ENCODE results near the gene MAP3K5.

The MAP3K5 gene

DNA sequence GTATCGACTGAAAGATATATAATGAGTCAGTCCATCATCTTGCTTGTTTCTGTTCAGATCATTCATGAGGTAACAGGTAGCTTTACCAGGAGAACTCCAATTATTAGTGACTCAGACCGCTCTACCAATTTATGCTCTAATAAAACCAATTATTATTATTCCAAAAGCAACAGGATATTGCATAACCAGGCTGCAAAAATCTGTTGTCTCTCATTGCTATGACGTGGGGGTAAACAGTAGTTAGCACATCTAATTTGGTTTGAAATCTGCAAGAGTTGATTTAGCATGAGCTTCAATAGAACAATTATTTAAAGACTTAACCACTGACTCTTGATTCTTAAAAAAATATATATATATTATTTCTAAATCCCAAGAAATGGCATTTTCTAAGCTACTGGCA, 151.1 kb downstream of the MAP3K5 start:
- DNase-seq, result no peak

DNA sequence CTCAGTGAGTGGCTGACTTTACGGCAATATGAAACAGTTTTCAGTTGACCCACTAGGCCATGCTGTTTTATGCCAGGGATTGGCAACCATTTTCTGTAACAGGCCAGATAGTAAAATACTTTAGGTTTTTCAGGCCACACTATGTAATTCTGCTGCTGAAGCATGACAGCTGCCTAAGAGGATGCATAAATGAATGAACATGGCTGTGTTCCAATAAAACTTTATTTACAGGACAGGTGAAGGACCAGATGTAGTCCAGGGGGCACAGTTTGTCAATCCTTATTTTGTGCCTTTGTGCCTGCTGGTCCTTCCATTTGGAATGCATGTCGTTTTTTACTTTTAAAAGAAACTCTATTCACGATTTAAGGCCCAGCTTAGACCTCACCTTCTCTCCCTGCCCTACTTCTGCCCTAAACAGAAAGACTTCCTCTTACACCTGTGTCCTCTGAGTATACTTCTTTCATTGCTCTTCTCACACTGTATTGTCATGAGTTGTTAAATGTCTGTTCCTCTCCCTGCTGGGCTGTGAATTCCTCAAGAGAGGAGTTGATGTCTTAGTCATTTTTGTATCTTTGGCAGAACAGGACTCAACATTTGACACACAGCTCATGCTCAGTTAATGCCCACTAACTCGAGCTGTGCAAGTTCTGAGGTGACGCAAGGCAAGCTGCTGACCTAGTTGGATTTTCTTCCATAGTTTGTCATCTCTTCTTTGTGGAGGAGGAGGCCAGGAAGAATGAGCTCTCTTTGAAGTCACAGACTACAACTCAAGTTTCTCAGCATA, 152.0 kb downstream of the MAP3K5 start:
- DNase-seq, result no peak

GRCh38 chr6:136639702-136640101, 152.6 kb downstream of the MAP3K5 start:
- DNase-seq, result no peak

- no peak for DNase-seq
Measured at GRCh38 chr6:136635615-136636014, 156.7 kb downstream of the MAP3K5 start.

- DNase-seq, result no peak
Measured at GRCh38 chr6:136633355-136633754, 158.9 kb downstream of the MAP3K5 start.

GRCh38 chr6:136628996-136629395, 163.3 kb downstream of the MAP3K5 start:
- no peak for DNase-seq

GRCh38 chr6:136627191-136627590, 165.1 kb downstream of the MAP3K5 start:
- no peak for DNase-seq

- DNase-seq, result no peak
Measured at GRCh38 chr6:136625293-136625692, 167.0 kb downstream of the MAP3K5 start.

DNA sequence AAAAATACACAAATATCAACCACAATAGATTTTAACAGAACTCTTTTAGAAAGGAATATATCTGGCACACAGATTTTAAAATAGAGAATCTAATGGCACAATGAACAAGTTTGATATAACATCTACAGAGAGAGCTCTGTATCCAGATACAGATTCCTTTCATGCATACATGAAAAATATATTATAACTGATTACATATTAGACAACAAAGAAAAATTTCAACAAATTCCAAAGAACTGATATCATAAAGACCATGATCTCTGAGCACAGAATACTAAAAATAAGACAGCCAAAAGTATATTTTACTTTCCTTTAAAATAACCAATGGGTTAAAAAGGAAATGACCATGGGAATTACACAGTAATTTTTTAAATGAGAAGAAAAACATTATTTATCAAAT, 167.9 kb downstream of the MAP3K5 start:
- DNase-seq, result no peak

- no peak for DNase-seq
Measured at GRCh38 chr6:136618086-136618485, 174.2 kb downstream of the MAP3K5 start.

GRCh38 chr6:136616527-136616926, 175.8 kb downstream of the MAP3K5 start:
- DNase-seq, result no peak

DNA sequence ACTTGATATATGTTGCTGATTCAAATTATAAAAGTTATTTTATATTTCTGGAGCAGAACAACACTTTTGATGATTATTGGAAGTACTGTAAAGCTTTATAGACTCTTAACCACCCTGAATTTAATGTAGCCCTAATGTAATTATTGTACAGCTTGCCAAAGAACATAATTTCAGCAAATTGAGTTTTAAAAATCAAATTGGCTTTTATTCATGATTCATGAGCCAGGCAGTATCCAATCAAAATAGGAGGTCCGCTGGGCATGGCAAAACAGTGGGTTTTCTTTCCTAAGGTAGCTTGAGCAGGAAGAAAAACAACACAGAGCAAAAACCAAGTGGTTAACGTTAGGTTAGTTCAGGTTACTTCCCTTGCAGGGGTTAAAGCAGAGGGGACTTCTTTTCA, 177.3 kb downstream of the MAP3K5 start:
- DNase-seq, result no peak

DNA sequence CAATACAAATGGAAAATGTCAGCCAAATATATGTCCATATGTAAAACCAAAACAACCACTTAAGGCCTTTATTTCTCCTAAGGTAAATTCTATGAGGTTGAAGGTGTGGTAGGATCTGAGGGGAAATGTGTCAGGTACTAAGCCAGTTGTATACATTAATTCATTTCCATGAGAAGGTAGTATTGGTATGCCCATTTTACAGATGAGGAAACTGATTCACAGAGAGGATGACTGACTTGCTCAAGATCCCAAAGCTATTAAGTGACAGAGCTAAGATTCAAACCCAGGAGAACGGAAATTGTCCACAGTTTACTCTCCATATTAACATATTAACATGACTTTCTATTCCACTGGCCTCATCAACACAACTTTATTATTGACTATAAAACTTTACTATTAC, 177.9 kb downstream of the MAP3K5 start:
- DNase-seq, result no peak

GRCh38 chr6:136613477-136613876, 178.8 kb downstream of the MAP3K5 start:
- no peak for DNase-seq

GRCh38 chr6:136612666-136613389, 179.4 kb downstream of the MAP3K5 start:
- DNase-seq, result no peak

DNA sequence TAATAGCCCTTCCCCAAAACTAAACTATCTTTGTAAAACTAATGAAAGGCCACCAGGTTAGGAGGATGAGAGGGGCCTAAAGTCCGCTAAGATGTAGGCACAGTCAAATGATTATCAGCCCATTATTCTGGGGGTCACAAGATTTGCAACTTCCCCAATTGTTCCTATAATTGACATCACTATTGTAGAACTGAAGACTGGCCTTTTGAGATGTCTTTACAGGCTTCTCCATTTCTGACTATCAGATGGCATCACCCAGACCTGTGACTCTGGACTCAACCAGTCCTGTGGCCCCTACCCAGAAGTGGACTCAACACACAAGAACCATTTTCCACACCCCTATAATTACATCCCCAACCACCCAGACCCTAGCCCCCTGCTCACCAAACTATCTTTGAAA, 180.5 kb downstream of the MAP3K5 start:
- no peak for DNase-seq

- no peak for DNase-seq
Measured at GRCh38 chr6:136611133-136611532, 181.1 kb downstream of the MAP3K5 start.

DNA sequence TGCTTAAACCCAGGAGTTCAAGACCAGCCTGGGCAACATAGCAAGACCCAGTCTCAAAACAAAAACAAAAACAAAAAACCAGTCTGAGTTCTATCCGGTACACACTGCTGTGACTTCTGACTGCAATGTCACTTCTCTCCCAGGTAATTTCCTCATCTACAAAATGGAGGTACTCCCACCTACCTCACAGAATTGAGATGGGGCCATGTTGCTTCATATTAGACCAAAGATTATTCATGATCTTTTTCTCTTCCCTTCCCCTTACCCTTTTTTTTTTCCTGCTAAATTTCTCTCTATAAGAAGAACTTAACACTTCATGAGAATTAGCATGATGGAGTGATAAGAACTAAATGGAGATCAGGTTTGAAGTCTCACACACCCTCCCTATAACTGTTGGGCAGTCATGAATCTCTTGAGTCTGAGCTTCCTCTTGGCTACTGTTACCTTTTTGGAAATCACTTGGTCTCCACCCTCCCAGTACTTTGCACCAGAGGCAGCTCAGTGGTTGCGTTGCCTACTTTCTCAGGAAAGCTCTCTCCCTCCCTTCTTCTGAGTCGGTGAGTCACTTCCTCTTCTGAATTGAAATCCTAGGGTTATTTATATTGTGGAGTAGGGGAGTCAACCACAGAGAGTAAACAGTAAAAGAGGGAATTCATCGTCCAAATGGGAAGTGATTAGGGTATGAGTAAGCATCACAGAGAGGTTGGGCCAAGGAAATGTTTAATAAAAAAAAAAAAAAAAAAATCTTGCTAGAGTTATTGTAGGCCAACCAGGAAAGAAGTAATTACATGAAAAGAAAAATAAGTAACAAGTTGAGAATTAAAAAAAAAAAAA, 182.2 kb downstream of the MAP3K5 start:
- no peak for DNase-seq

DNA sequence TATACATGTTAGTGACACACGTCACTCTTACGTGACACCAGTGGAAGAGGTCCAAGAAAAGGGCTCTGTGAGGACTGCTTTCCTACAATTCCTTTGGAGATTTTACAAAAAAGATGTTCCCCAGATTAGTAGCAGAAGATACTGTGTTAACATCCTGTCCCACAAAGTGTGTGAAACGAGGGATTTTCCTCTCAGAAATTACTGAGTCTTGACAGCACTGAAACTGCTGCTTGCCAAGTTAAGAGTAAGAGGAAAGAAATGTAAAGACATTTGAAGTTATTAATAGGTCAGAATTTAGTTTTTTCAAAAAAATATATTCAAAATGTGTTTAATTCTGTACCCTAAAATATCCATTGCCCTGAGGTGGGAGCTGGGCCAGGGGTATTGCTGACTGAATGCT, 183.3 kb downstream of the MAP3K5 start:
- no peak for DNase-seq

DNA sequence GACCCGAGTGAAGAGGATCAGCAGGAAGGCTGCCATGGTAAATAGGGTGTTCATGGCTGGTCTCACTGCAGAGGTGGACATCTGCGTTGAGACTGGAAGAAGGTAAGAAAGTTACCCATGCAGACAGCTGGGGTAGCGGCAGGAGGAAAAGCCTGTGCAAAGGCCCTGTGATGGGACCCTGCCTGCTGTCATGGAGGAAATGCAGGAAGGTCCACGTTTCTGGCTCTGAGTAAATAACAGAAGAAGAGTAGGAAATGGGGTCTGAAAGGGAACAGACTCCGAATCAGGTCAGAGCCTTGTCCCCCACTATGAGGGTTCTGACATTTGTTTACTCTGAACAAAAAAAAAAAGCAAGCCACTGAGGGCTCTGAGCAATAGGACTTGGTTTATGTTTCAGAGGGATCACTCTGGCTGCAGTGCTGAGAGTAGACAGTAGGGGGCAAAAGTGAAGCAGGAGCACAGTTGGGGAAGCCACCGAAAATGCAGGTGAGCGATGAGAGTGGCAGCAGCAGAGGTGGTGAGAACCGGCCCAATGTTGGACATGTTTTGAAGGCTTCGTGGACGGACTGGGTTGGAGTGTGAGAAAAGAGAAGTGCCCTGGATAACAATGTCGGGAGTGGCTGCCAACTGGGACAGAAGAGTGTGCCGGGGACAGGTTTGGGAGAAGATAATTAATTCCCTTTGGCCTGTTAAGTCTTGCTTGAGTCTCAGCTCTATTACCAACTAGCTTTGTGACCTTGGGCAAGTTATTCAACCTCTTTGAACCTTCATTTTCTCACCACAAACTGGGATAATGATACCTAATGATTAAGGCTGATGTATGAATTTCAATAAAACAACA, 184.1 kb downstream of the MAP3K5 start:
- DNase-seq, result peak; percentile 13

DNA sequence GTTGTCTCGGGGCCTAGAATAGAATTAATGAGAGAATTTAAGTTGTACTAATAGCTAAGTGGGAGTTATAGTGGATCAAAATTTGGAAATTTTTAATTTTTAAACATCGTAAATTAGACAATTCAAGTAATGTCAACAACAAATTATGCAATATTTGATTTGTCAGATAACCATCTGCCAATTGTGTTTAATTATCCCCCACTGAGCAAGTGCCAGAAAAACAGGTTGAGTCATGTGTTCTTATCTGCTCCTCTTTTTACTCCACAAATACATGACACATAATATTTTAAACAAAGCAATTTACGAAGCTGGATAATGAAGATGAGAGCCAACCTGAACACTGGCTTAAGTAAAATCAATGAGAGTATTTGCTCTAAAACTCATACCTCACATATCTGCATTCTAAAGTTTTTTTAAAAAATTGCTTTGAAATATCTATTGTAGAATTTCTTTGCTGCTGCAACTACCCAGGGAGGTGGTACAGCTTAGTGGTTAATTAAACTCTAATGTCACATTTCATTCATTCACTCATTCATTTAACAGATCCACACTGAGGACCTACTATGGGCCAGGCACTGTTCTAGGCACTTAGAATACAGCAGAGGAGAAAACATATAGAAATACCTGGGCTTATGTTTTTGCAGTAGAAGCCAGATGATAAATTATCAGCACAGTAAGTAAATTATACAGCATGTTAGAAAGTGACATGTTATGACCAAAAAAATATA, 184.9 kb downstream of the MAP3K5 start:
- DNase-seq, result peak; percentile 17

GRCh38 chr6:136604928-136605510, 187.3 kb downstream of the MAP3K5 start:
- no peak for DNase-seq
